Activated naive CD4-positive, alpha-beta T cell treated with anti-CD3 and anti-CD28 coated beads, Interleukin-2, amount 50 U/mL, for 16 hours (primary cell): ENCODE results near the gene CLCN4.

Experiments
- DNase-seq: peaks from one replicate; pipeline ENCODE4 v3.0.0-alpha.2; 2020

CLCN4 gene

GRCh38 chrX:10198254-10198653 is 41.5 kb downstream of the CLCN4 start:
- no peak for DNase-seq

- DNase-seq = no peak
Observed at GRCh38 chrX:10199212-10199611, 42.4 kb downstream of the CLCN4 start.

GRCh38 chrX:10203617-10204016 is 46.8 kb downstream of the CLCN4 start:
- DNase-seq = no peak

DNA sequence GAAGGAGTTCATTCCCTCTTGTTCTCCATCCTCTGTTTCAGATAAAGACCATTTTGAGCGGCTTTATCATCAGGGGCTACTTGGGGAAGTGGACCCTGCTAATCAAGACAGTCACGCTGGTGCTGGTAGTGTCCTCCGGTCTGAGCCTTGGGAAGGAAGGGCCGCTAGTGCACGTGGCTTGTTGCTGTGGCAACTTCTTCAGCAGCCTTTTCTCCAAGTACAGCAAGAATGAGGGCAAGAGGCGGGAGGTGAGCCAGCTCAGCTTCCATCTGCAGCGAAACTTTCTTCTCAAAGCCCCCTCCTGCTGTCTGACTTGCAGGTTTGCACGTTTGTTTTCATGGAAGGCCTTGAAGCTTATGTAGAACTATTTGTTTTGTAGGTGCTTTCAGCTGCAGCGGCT is 49.5 kb downstream of the CLCN4 start:
- DNase-seq = no peak

DNA sequence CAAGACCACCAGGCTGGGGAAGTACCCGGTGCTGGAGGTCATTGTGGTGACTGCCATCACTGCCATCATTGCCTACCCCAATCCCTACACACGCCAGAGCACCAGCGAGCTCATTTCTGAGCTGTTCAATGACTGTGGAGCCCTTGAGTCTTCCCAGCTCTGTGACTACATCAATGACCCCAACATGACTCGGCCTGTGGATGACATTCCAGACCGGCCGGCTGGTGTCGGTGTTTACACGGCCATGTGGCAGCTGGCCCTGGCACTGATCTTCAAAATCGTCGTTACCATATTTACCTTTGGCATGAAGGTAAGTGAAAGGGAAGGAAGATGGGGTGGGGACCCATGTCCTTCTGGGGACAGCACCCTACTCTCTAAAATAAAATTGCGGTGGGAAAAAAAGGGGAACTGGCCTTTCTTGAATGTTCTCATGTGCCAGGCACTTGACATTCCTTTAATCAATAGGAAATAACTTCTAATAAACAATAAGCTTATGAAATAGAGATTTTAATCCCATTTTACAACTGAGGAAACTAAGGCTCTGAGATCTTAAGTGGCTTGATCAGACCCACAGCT is 51.6 kb downstream of the CLCN4 start:
- DNase-seq = no peak

GRCh38 chrX:10208953-10209352 is 52.2 kb downstream of the CLCN4 start:
- DNase-seq = no peak

DNA sequence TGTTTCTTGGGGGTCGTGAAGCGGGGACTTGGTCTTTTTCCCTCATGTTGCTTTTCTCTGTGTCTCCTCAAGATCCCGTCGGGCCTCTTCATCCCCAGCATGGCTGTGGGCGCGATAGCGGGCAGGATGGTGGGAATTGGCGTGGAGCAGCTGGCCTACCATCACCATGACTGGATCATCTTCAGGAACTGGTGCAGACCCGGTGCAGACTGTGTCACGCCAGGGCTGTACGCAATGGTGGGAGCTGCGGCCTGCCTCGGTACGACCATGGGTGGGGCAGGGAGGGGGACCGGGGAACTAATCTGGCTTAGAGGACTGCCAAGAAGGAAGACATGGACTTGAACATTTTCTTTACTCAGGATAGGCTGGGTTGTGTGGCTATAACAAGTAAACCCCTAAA is 55.6 kb downstream of the CLCN4 start:
- DNase-seq = no peak

DNA sequence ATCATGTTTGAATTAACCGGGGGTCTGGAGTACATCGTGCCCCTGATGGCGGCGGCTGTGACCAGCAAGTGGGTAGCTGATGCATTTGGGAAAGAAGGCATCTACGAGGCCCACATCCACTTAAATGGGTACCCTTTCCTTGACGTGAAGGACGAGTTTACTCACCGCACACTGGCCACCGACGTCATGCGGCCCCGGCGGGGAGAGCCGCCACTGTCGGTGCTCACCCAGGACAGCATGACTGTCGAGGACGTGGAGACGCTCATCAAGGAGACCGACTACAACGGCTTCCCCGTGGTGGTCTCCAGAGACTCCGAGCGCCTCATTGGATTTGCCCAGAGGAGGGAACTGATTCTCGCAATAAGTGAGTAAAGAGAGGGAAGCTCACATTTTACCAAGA is 56.9 kb downstream of the CLCN4 start:
- no peak for DNase-seq

- DNase-seq = no peak
Observed at GRCh38 chrX:10216208-10216607, 59.4 kb downstream of the CLCN4 start.

DNA sequence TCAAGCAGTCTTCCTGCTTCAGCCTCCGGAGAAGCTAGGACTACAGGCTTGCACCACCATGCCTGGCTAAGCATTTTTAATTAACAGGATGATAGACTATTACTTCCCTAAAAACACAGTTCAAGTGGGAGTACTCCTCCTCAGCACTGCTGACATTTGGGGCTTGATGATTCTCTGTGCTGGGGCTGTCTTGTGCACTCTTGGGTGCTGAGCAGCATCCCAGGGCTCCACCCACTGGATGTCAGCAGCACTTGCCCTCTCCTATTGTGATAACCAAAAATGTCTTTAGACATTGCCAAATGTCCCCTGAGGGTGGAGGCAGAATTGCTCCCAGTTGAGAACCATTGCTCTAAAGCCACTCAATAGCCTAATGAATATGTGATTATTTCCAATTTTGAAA is 60.4 kb downstream of the CLCN4 start:
- no peak for DNase-seq

- no peak for DNase-seq
Observed at GRCh38 chrX:10221651-10222050, 64.9 kb downstream of the CLCN4 start.

DNA sequence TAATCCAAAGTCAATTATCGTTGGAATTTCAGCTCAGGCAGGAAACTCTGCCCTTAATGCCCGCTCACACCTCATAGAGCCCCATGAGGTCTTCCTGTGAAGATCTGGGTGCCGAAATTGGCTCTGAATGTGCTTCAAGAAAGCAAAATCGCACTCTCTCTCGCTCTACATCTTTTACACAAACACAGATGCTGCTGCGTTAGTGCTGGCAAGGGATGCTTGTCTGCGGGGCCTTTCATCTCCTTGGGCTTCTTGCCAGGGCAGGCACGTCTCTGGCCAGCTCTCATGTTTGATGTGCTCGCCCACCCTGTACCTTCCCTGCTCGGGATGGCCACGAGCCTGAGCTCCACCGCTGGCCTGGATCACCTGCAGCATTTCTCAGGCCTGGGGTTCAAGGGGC is 66.5 kb downstream of the CLCN4 start:
- no peak for DNase-seq

DNA sequence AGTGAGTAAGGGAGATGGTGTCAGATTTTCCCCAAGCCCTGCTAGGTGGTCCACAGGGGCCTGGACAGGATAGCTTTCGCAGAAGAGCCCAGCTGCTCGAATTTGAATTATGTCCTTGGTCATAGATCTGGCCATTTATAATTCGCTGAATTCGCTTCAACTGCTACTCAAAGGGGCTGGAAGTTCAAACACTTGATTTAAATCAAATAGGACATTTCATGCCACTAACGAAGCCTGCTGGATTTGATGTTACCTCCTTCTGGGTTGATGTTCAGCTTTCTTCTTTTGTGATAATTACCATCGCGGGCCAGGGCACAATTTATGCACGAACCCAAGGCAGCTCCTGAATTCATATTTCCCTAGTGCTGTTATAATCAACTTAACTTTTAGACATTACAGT is 67.0 kb downstream of the CLCN4 start:
- no peak for DNase-seq

DNA sequence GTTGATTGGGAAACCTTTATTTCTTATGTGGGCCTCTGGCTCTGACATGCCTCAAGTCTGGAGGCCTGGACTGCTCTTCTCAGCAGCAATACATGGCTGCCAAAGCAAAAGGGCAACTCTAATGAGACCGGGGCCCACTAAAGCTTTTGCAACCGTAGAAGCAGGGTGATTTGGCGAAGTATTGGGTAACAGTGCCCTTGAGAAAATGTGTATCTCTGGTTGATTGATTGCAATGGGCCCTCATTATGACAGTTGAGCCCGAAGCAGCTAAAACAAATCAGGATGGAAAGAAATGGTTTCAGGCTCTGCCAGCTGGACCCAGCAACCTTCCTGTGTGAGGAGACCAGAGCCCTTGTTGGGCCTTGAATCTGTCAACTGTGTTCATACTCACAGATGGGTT is 73.4 kb downstream of the CLCN4 start:
- DNase-seq = no peak

- no peak for DNase-seq
Observed at GRCh38 chrX:10231461-10231860, 74.7 kb downstream of the CLCN4 start.

DNA sequence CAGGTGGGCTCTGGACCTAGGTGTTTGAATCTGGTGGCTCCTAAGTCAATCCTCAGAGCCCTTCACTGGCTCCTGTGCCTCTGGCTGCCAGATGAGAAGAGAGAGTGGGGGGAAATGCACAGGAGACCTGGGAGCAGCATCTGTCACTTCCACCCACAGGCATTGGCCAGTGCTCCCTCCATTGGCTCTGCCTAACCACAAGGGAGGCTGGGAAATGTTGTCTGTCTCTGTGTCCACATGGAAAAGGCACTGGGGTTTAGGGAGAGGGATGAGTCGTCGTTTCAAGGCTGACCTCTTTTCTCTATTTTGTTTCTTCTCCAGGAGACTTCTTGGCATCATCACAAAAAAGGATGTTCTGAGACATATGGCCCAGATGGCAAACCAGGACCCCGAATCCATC is 76.4 kb downstream of the CLCN4 start:
- no peak for DNase-seq

- DNase-seq = no peak
Observed at GRCh38 chrX:10233696-10234095, 76.9 kb downstream of the CLCN4 start.

DNA sequence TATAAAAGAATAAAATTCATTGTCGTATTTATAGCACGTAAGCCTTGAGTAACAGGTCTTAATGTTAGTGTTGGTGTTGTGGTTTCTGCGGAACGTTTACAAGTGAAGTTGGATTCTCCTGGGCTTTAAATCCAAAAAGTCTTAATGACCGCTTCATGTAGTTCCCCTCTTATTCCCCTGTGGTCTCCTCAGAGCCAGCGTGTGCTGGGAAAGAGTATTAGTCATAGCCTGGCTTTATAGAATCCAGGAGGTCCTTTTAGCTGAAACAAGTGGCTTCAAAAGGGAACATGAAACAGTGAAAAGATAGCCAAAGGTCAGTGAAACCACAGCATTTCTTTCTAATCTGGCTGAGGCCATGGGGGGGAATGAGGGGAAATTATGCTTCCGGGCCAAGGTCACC is 79.1 kb downstream of the CLCN4 start:
- DNase-seq = no peak

DNA sequence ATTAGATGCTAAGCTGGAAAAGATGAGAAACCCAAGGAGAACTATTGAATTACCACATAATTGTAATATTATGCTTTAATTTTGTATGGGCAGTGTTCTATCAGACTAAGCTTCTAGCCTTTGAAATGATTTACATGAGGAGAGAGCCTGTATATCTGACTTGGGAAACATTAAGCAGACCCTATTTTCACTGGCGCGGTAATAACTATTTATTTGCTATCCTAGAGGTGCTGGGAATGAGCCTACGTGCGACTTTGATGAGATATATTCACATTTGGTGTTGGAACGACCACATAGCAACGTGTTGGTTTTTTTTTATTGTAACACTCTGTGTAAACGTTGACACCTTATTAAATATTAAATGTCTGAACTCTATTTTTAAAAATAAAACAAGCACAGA is 80.5 kb downstream of the CLCN4 start:
- DNase-seq = no peak

- no peak for DNase-seq
Observed at GRCh38 chrX:10239611-10240064, 82.9 kb downstream of the CLCN4 start.

DNA sequence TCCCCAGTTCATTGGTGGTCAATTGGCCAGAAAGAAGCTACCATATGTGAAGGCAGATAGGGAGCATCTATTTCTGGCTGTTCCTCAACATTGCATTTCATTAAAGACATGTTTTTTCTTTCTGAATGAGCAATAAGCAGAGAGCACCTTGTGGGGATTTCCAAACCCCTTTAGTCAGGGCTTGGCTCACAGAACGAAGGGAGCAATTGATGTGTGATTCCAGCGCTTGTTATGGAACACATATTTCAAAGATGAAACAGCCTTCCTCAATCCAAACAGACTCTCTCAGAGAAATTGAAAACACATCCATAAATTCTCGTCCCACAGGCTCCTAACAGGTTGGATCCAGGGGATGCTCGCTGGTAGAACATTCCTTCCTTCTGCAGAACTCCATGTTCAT is 84.1 kb downstream of the CLCN4 start:
- DNase-seq = no peak

DNA sequence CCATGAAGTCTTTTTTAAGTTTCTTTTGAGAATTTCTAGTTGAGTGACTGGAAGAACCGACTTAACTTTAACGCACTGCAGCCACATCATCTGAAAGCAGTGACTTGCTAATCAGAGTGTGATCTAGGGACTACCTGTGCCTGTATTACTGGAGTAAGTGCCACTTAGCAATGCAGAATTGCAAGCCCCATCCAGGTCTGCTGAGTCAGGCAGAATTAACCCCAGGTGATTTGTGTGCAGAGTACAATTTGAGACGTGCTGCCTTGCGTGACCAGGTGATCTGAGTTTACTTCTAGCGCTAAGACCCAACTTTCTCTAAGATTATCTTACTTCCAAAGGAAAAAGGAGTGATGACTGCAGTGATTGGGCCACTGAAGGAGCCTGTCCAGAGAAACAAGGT is 85.3 kb downstream of the CLCN4 start:
- DNase-seq = no peak

GRCh38 chrX:10243106-10243505 is 86.3 kb downstream of the CLCN4 start:
- no peak for DNase-seq

DNA sequence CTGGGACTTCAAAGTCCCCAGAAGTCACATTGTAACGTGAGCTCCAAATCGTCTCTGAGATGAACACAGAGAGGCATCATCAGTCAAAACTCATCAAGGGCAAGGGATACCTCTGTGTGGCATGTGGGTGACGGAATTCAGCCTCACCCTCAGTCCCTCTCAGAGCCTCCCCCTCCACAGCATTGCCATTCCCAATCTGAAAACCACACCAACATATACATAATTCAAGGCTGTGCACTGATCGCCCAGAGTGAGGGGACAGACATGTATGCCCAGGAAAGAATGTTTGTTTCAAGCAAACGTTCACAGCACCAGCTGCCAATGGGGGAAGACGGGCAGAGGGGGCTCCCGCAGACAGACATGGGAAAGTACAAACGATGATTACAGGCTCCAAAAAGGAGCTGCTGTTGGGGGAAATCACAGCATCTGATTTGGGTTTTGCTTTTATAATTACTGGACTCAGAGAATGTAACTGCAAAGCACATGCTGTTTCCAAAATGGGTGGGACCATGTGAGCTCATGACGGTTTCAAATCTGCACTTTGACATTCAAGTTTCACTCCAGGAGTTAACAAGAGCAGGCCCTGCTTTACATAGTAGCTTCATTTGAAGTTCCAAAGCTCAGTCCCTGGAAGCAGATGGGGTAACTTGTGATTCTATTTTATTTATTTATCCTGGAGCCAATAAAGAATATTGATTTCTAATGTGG is 88.3 kb downstream of the CLCN4 start:
- no peak for DNase-seq

DNA sequence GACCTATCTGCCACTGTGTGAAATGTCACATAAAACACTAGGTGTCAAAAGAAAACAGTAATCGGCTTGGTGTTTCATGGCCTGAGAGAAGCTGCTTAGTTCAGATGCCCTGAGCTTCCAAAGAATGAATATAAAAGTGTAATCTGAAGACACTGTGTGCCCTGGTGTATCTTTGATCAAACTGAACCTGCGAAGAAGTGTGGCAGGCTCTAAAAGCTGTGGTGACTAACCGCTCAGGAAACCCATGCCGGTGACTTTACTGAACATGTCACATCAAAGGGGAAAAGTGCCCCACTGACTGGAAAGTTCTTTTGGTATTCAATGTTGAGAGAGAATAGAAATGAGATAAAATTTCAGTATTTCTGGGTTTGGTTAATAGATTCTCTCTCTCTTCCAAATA is 89.1 kb downstream of the CLCN4 start:
- no peak for DNase-seq
